CD4-positive, CD25-positive, alpha-beta regulatory T cell (primary cell): ENCODE results near the gene PEX26. TPM values are rescaled to one million over a fixed set of nuclear protein-coding genes. Genes with fewer than 3 reads are reported as not detected.
"Not testable (repeated sequence)": the region's sequence is repeated elsewhere in the genome, so short reads cannot be mapped to it uniquely, and the experiment has no call there.

ENCODE experiments used
- ATAC-seq, 2 donors: fragments of 150-1000 bp; cut with Tn5 transposase; one replicate each; pipeline ENCODE4 v1.10.0; 2021; ENCODE audit warnings: low read depth in 2 of 2, moderate number of reproducible peaks in 2 of 2, moderate library complexity in 1 of 2
- DNase-seq, 3 donors: peaks; one replicate each; pipeline versions ENCODE4 v3.0.0 to v3.0.0-alpha.2; 2012 to 2022; ENCODE audit warnings: mixed read lengths in 1 of 3
- H3K27ac ChIP-seq: one replicate; pipeline ENCODE4 v1.7.0; 2013; ENCODE audit warnings: mild to moderate bottlenecking, low read length; ENCODE audit not compliant: insufficient read depth, poor library complexity, severe bottlenecking
- H3K27me3 ChIP-seq: one replicate; pipeline ENCODE4 v1.7.0; 2013; ENCODE audit warnings: low read length; ENCODE audit not compliant: control insufficient read depth, insufficient read depth
- H3K36me3 ChIP-seq: one replicate; pipeline ENCODE4 v1.7.0; 2013; ENCODE audit warnings: mild to moderate bottlenecking, low read length, moderate library complexity; ENCODE audit not compliant: control insufficient read depth, insufficient read depth
- H3K4me1 ChIP-seq: 2 replicates; pipeline ENCODE4 v1.7.0; 2013; ENCODE audit warnings: mild to moderate bottlenecking, low read length; ENCODE audit not compliant: insufficient read depth, control insufficient read depth, poor library complexity, severe bottlenecking
- H3K4me3 ChIP-seq: one replicate; pipeline ENCODE4 v1.7.0; 2013; ENCODE audit warnings: low read depth, mild to moderate bottlenecking, low read length, moderate library complexity
- H3K9me3 ChIP-seq, 2 experiments: 1 replicate in 1 of 2; 2 replicates in 1 of 2; pipeline ENCODE4 v1.7.0; 2013; ENCODE audit warnings: low read length in 2 of 2, mild to moderate bottlenecking in 1 of 2, moderate library complexity in 1 of 2; ENCODE audit not compliant: control insufficient read depth in 2 of 2
- H3K27ac Mint-ChIP-seq, 3 donors: one replicate each; pipeline ENCODE4 v1.8.0; 2020 to 2022; ENCODE audit warnings: mild to moderate bottlenecking in 3 of 3, mixed read lengths in 3 of 3, moderate library complexity in 2 of 3
- H3K27me3 Mint-ChIP-seq: one replicate; pipeline ENCODE4 v1.8.0; 2022; ENCODE audit warnings: mild to moderate bottlenecking, mixed read lengths
- H3K36me3 Mint-ChIP-seq: one replicate; pipeline ENCODE4 v1.8.0; 2020; ENCODE audit warnings: mixed read lengths
- H3K4me1 Mint-ChIP-seq, 4 donors: one replicate each; pipeline ENCODE4 v1.8.0; 2020 to 2022; ENCODE audit warnings: mixed read lengths in 4 of 4, mild to moderate bottlenecking in 1 of 4
- H3K4me3 Mint-ChIP-seq, 4 donors: one replicate each; pipeline ENCODE4 v1.8.0; 2020 to 2022; ENCODE audit warnings: mild to moderate bottlenecking in 4 of 4, mixed read lengths in 4 of 4, moderate library complexity in 3 of 4
- H3K9me3 Mint-ChIP-seq, 7 donors: one replicate each; pipeline ENCODE4 v1.8.0; 2020 to 2022; ENCODE audit warnings: mixed read lengths in 7 of 7, mild to moderate bottlenecking in 3 of 7, moderate library complexity in 2 of 7
- polyA plus RNA-seq, 4 donors: library from polyadenylated mRNA; unstranded; fragments of 300-500 nt; fragmentation: Illumina TruSeq; gene quantifications; one replicate each; pipeline ENCODE4 v1.2.3, GENCODE V29; 2021
- total RNA-seq: library from RNA; stranded (reverse); gene quantifications from one replicate; pipeline ENCODE4 v1.2.3, GENCODE V29; 2022

Gene PEX26
- total and polyA plus RNA-seq, 5 donors from 2014 or later: 3.4 to 35.4 (median 3.9) TPM

GRCh38 chr22:18069041-18069440 is 8.7 kb upstream of the PEX26 start:
- H3K9me3 ChIP-seq: no peaks in the 10 kb centered on the region
- DNase-seq (no peak), ATAC-seq (no peak)
- H3K27me3 ChIP-seq: peaks cover 20% of the 10 kb centered on the region
- Mint-ChIP-seq H3K27me3 (peaks cover 43% of the 10 kb centered on the region), H3K4me1 (no peaks in the 10 kb centered on the region), H3K36me3 (no peaks in the 10 kb centered on the region), H3K4me3 (no peak overlapping the region), H3K27ac (no peak overlapping the region), H3K9me3 (peaks cover 0 to 2% (median 0%) of the 10 kb centered on the region in 7 donors)
- no peak overlapping the region for H3K27ac ChIP-seq
- no peak overlapping the region for H3K4me3 ChIP-seq
- no peaks in the 10 kb centered on the region for H3K36me3 ChIP-seq
- no peaks in the 10 kb centered on the region for H3K4me1 ChIP-seq

- H3K27me3 ChIP-seq: peaks cover 17% of the 10 kb centered on the region
- no peaks in the 10 kb centered on the region for H3K4me1 ChIP-seq
- H3K36me3 Mint-ChIP-seq: no peaks in the 10 kb centered on the region
- H3K4me3 ChIP-seq: no peak overlapping the region
- H3K36me3 ChIP-seq: no peaks in the 10 kb centered on the region
- peaks cover 0 to 2% (median 0%) of the 10 kb centered on the region in 7 donors for H3K9me3 Mint-ChIP-seq
- H3K27ac ChIP-seq: no peak overlapping the region
- ATAC-seq (no peak), DNase-seq (no peak)
- H3K27ac Mint-ChIP-seq: no peak overlapping the region
- H3K4me3 Mint-ChIP-seq: no peak overlapping the region
- no peaks in the 10 kb centered on the region for H3K4me1 Mint-ChIP-seq
- H3K9me3 ChIP-seq: no peaks in the 10 kb centered on the region
- peaks cover 37% of the 10 kb centered on the region for H3K27me3 Mint-ChIP-seq
These were observed 7.7 kb upstream of the PEX26 start for GRCh38 chr22:18070041-18070440.

- ATAC-seq (no peak), DNase-seq (no peak)
- Histone ChIP-seq H3K4me3 (no peak overlapping the region), H3K27ac (no peak overlapping the region), H3K9me3 (no peaks in the 10 kb centered on the region), H3K4me1 (no peaks in the 10 kb centered on the region), H3K36me3 (no peaks in the 10 kb centered on the region), H3K27me3 (peaks cover 12% of the 10 kb centered on the region)
- no peaks in the 10 kb centered on the region for H3K36me3 Mint-ChIP-seq
- H3K4me1 Mint-ChIP-seq: no peaks in the 10 kb centered on the region
- no peak overlapping the region for H3K27ac Mint-ChIP-seq
- peaks cover 0 to 2% (median 0%) of the 10 kb centered on the region in 7 donors for H3K9me3 Mint-ChIP-seq
- no peak overlapping the region for H3K4me3 Mint-ChIP-seq
- peaks cover 30% of the 10 kb centered on the region for H3K27me3 Mint-ChIP-seq
These were observed 7.1 kb upstream of the PEX26 start for GRCh38 chr22:18070556-18071306.

- not testable (repeated sequence) for H3K4me1 ChIP-seq, H3K4me3 ChIP-seq, H3K27ac Mint-ChIP-seq, DNase-seq, H3K4me3 Mint-ChIP-seq, H3K36me3 Mint-ChIP-seq, H3K27ac ChIP-seq, H3K27me3 ChIP-seq, H3K9me3 ChIP-seq, ATAC-seq, H3K36me3 ChIP-seq, H3K9me3 Mint-ChIP-seq, H3K4me1 Mint-ChIP-seq
- peaks cover 26% of the 10 kb centered on the region for H3K27me3 Mint-ChIP-seq
These were observed 6.4 kb upstream of the PEX26 start for GRCh38 chr22:18071307-18071967.

GRCh38 chr22:18071968-18072310 is 5.9 kb upstream of the PEX26 start:
- ATAC-seq: no peak
- no peak overlapping the region for H3K27ac Mint-ChIP-seq

GRCh38 chr22:18073467-18073866 is 4.3 kb upstream of the PEX26 start:
- Mint-ChIP-seq H3K36me3 (no peaks in the 10 kb centered on the region), H3K4me3 (peak overlapping the region in 1 of 4 donors; percentile 34), H3K9me3 (no peaks in the 10 kb centered on the region), H3K27ac (no peak overlapping the region), H3K27me3 (peaks cover 12% of the 10 kb centered on the region), H3K4me1 (peaks cover 0 to 21% (median 15%) of the 10 kb centered on the region in 4 donors)
- no peak overlapping the region for H3K4me3 ChIP-seq
- peaks cover 20% of the 10 kb centered on the region for H3K4me1 ChIP-seq
- ATAC-seq: no peak
- H3K36me3 ChIP-seq: no peaks in the 10 kb centered on the region
- H3K27me3 ChIP-seq: peaks cover 1% of the 10 kb centered on the region
- H3K9me3 ChIP-seq: no peaks in the 10 kb centered on the region
- DNase-seq: no peak
- H3K27ac ChIP-seq: no peak overlapping the region

More at GRCh38 chr22:18071968-18072310, 5.9 kb upstream of the PEX26 start:
- Histone ChIP-seq H3K36me3 (no peaks in the 10 kb centered on the region), H3K27ac (no peak overlapping the region), H3K4me1 (peaks cover 9% of the 10 kb centered on the region), H3K9me3 (no peaks in the 10 kb centered on the region), H3K27me3 (peaks cover 8% of the 10 kb centered on the region), H3K4me3 (no peak overlapping the region)
- Mint-ChIP-seq H3K36me3 (no peaks in the 10 kb centered on the region), H3K4me3 (peak overlapping the region in 1 of 4 donors; percentile 37), H3K27me3 (peaks cover 26% of the 10 kb centered on the region), H3K4me1 (peaks cover 0 to 10% (median 8%) of the 10 kb centered on the region in 4 donors), H3K9me3 (peaks cover 0 to 2% (median 0%) of the 10 kb centered on the region in 7 donors)
- DNase-seq: no peak

GRCh38 chr22:18073927-18074326 is 3.9 kb upstream of the PEX26 start:
- H3K27ac ChIP-seq, H3K9me3 Mint-ChIP-seq, H3K4me3 ChIP-seq, H3K27me3 ChIP-seq, H3K27me3 Mint-ChIP-seq, DNase-seq, H3K36me3 Mint-ChIP-seq, H3K36me3 ChIP-seq, H3K9me3 ChIP-seq, ATAC-seq: not testable (repeated sequence)
- peaks cover 24% of the 10 kb centered on the region for H3K4me1 ChIP-seq
- H3K4me3 Mint-ChIP-seq: peak overlapping the region in 1 of 4 donors; percentile 34
- peak overlapping the region in 1 of 3 donors; percentile 34 for H3K27ac Mint-ChIP-seq
- peaks cover 0 to 26% (median 18%) of the 10 kb centered on the region in 4 donors for H3K4me1 Mint-ChIP-seq
